ENCODE data around the gene RNF111. TPM values are rescaled to one million over a fixed set of nuclear protein-coding genes. Genes with fewer than 3 reads are reported as not detected.

The RNF111 gene
- total RNA-seq, 1 experiment from 2014 or later: 61.0 TPM

DNA sequence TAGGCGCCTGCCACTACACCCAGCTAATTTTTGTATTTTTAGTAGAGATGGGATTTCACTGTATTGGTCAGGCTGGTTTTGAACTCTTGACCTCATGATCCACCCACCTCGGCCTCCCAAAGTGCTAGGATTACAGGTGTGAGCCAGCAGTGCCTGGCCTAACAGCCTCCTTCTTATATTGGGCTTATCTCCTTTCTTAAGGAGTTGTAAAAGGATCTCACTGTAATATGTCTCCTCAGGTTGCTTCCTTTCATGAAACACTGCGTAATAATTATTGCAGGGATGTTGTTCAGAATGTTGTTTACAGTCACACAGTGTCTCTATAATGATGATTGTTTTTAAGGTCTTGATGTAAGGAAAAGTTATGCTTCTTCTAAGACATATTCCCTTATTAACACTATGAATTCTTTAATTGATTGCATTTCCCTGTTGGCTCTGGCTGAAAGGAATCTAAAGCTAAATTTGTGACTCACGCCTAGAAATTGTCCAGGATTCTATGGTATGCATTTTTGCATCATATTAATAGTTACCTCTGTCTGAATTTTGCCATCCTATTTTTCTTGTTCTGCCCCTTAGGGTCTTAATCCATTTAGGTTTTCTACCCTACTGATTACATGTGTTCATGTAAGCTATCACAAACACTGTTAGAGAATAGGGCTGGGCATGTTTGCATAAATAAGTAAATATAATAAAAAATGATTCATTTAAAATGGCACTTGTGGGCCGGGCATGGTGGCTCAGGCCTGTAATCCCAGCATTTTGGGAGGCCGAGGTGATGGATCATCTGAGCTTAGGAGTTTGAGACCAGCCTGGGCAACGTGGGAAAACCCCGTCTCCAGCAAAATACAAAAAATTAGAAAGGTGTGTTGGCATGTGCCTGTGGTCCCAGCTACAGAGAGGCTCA, 24.5 kb upstream of the RNF111 start:
- H3K9me2 ChIP-seq (replicated peaks; ENCODE audit: insufficient read depth, low read length): no peaks in the 10 kb centered on the region
- DNase-seq: no peak
- H3K9ac ChIP-seq (ENCODE audit: low read length): no peak overlapping the region
- H3K4me2 ChIP-seq (ENCODE audit: low read depth, low read length, poor library complexity, severe bottlenecking): no peak overlapping the region
- H3K27me3 ChIP-seq (ENCODE audit: low read length): no peaks in the 10 kb centered on the region
- H3K36me3 ChIP-seq (ENCODE audit: insufficient read depth, low read length): no peaks in the 10 kb centered on the region
- H3K27ac ChIP-seq (ENCODE audit: low read length): no peak overlapping the region
- no peaks in the 10 kb centered on the region for H3K4me1 ChIP-seq (ENCODE audit: low read length)
- H4K20me1 ChIP-seq (ENCODE audit: insufficient read depth, low read depth, low read length): no peaks in the 10 kb centered on the region
- no peak overlapping the region for H3K4me3 ChIP-seq (ENCODE audit: low read length)
- no peaks in the 10 kb centered on the region for H3K9me3 ChIP-seq (ENCODE audit: low read length)
- no peak overlapping the region for H2AFZ ChIP-seq (ENCODE audit: low read length)
- no peaks in the 10 kb centered on the region for H3K79me2 ChIP-seq (ENCODE audit: low read length)

DNA sequence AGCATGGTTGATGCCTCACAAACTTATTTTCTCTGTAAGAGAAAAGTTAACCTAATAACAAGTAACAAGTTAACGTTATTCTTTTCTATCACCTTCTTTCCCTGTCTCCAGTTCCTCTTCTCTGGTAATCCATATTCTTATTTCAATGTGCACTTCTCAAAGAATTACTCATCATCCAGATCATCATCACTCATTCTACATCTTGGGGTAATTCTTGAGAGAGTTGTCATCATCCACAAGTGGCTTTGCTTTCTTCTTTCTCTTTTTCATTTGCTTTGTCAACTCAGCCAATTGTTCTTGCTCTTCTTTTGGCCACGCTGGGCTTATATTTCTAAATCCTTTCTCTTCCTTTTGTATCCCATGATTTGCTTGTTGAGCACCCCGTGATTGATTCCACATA, 20.8 kb upstream of the RNF111 start:
- H4K20me1 ChIP-seq (ENCODE audit: insufficient read depth, low read depth, low read length): no peaks in the 10 kb centered on the region
- no peak overlapping the region for H3K4me3 ChIP-seq (ENCODE audit: low read length)
- H3K79me2 ChIP-seq (ENCODE audit: low read length): no peaks in the 10 kb centered on the region
- H3K9me2 ChIP-seq (replicated peaks; ENCODE audit: insufficient read depth, low read length): no peaks in the 10 kb centered on the region
- no peak overlapping the region for H3K4me2 ChIP-seq (ENCODE audit: low read depth, low read length, poor library complexity, severe bottlenecking)
- no peak overlapping the region for H3K9ac ChIP-seq (ENCODE audit: low read length)
- no peak overlapping the region for H3K27ac ChIP-seq (ENCODE audit: low read length)
- H3K9me3 ChIP-seq (ENCODE audit: low read length): no peaks in the 10 kb centered on the region
- no peaks in the 10 kb centered on the region for H3K36me3 ChIP-seq (ENCODE audit: insufficient read depth, low read length)
- no peak overlapping the region for H2AFZ ChIP-seq (ENCODE audit: low read length)
- DNase-seq: no peak
- H3K27me3 ChIP-seq (ENCODE audit: low read length): no peaks in the 10 kb centered on the region
- no peaks in the 10 kb centered on the region for H3K4me1 ChIP-seq (ENCODE audit: low read length)

DNA sequence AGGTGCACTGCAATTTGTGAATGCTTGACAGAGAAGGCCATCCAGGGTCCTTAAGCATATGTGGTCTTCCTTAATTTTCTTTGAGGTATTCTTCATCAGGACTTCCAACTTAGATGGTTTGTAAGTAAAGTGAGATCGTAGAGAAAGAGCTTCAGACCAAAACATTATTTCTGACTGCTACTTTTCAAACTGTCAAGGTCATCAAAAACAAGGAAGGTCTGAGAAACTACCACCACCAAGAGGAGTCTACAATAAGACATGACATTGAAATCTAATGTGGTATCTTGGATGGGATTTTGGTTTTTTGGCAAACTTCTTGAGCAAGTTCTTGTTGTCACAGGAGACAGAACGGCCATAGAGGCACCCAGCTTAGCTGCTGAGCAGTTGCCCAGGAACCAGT, 20.0 kb upstream of the RNF111 start:
- Histone ChIP-seq H3K36me3 (ENCODE audit: insufficient read depth, low read length) (no peaks in the 10 kb centered on the region), H3K9me2 (replicated peaks; ENCODE audit: insufficient read depth, low read length) (no peaks in the 10 kb centered on the region), H3K27me3 (ENCODE audit: low read length) (no peaks in the 10 kb centered on the region), H3K9me3 (ENCODE audit: low read length) (no peaks in the 10 kb centered on the region), H3K4me2 (ENCODE audit: low read depth, low read length, poor library complexity, severe bottlenecking) (no peak overlapping the region), H3K27ac (ENCODE audit: low read length) (no peak overlapping the region), H3K9ac (ENCODE audit: low read length) (no peak overlapping the region), H3K4me1 (ENCODE audit: low read length) (no peaks in the 10 kb centered on the region), H3K79me2 (ENCODE audit: low read length) (no peaks in the 10 kb centered on the region), H3K4me3 (ENCODE audit: low read length) (no peak overlapping the region), H4K20me1 (ENCODE audit: insufficient read depth, low read depth, low read length) (no peaks in the 10 kb centered on the region), H2AFZ (ENCODE audit: low read length) (no peak overlapping the region)
- no peak for DNase-seq

DNA sequence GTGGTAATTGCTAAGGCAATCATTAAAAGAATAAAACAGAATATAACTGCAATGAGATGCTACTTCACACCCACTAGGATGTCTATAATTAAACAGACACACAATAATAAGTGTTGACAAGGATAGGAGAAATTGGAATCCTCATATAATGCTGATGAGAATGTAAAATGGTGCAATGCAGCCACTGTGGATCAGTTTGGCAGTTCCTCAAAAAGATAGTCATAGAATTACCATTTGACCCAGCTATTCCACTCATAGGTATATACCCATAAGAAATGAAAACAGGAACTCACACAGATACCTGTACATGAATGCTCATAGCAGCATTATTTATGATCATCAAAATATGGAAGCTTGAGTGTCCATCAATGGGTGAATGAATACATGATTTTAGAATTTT, 9.6 kb upstream of the RNF111 start:
- Histone ChIP-seq H3K36me3 (ENCODE audit: insufficient read depth, low read length) (no peaks in the 10 kb centered on the region), H4K20me1 (ENCODE audit: insufficient read depth, low read depth, low read length) (no peaks in the 10 kb centered on the region), H3K9me2 (replicated peaks; ENCODE audit: insufficient read depth, low read length) (no peaks in the 10 kb centered on the region), H3K4me1 (ENCODE audit: low read length) (peaks cover 61% of the 10 kb centered on the region), H3K27ac (ENCODE audit: low read length) (no peak overlapping the region), H3K9me3 (ENCODE audit: low read length) (no peaks in the 10 kb centered on the region), H3K27me3 (ENCODE audit: low read length) (no peaks in the 10 kb centered on the region), H3K79me2 (ENCODE audit: low read length) (no peaks in the 10 kb centered on the region), H3K9ac (ENCODE audit: low read length) (no peak overlapping the region), H3K4me2 (ENCODE audit: low read depth, low read length, poor library complexity, severe bottlenecking) (no peak overlapping the region), H2AFZ (ENCODE audit: low read length) (no peak overlapping the region), H3K4me3 (ENCODE audit: low read length) (no peak overlapping the region)
- no peak for DNase-seq

DNA sequence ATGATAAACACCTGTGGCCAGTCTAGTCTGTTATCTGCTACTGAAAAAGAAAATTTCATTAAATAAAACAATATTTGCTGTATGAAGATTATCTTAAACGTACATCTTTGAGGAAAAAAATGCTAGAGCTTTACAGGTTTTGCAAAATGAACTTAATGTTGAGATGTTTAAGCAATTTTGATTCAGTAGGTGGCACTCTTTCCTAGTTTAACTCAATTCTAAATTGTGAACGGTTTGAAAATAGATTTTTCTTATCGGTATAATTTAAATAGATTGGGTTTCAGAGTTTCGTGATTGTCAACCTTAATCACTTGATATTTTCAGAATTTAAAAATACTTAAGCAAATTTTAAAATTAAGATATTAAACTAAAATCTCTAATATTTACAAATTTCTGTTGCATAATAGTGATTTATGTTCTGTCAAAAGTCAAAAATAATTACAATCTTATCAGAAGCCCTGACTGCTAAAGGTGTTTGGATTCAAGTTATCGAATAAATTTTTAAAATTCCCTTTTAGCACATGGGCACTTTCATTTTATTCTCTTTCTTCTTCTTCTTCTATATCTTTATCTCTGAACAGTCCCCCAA, 7.0 kb upstream of the RNF111 start:
- DNase-seq: peak; percentile 83
- Histone ChIP-seq H3K9ac (ENCODE audit: low read length) (peak overlapping the region; percentile 37; the same call in 1 of the 2 replicates), H3K79me2 (ENCODE audit: low read length) (no peaks in the 10 kb centered on the region), H3K9me2 (replicated peaks; ENCODE audit: insufficient read depth, low read length) (no peaks in the 10 kb centered on the region), H3K27me3 (ENCODE audit: low read length) (no peaks in the 10 kb centered on the region), H3K4me1 (ENCODE audit: low read length) (peaks cover 44% of the 10 kb centered on the region), H3K36me3 (ENCODE audit: insufficient read depth, low read length) (no peaks in the 10 kb centered on the region), H3K4me2 (ENCODE audit: low read depth, low read length, poor library complexity, severe bottlenecking) (peak overlapping the region; percentile 68), H3K9me3 (ENCODE audit: low read length) (no peaks in the 10 kb centered on the region), H4K20me1 (ENCODE audit: insufficient read depth, low read depth, low read length) (no peaks in the 10 kb centered on the region), H2AFZ (ENCODE audit: low read length) (peak overlapping the region; percentile 8; the same call in 1 of the 2 replicates), H3K4me3 (ENCODE audit: low read length) (peak overlapping the region; percentile 49), H3K27ac (ENCODE audit: low read length) (peak overlapping the region; percentile 75)

DNA sequence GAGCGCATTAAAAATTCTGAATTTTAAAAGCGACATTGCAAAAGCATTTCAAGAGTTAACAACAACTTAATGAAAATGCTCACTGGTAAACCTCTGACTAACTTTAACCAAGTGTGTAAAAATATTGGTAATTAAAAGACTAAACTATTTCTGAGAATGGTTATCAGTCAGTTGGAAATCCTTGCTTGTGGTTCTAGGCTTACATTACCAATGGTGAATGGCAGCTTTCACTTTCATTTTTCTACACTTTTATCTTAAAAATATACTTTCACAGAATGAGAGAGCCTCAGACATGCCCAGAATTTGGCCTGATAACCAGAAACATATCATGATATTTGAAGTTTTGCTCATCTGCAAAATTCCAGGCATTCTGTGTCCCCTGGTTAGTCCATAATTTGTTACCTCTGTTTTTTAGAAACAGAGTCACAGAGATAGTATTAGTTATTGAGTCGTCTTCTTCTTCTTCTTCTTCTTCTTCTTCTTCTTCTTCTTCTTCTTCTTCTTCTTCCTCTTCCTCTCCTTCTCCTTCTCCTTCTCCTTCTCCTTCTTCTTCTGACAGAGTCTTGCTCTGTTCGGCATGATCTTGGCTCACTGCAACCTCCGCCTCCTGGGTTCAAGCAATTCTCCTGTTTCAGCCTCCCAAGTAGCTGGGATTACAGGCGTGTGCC, 5.5 kb upstream of the RNF111 start:
- no peak overlapping the region for H3K9ac ChIP-seq (ENCODE audit: low read length)
- no peak overlapping the region for H3K27ac ChIP-seq (ENCODE audit: low read length)
- H4K20me1 ChIP-seq (ENCODE audit: insufficient read depth, low read depth, low read length): no peaks in the 10 kb centered on the region

DNA sequence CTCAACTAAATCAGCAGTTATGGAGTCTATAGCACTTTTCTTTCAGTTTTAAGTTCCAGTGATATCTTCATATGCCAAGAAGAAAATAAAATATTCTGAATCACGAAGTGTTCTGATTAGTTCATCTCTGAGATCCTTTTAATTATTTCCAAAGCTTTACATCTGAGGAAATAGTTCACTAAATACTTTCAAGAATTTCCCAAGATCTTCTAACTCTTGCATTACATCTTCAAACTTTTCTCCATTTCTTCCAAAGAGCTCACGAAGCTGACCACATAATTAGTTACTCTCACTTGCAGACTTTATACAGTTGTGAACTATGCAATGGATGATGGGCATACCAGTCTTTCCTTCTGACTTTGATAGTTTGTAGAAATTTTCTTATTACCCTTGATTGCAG, 4.2 kb upstream of the RNF111 start:
- no peaks in the 10 kb centered on the region for H3K9me3 ChIP-seq (ENCODE audit: low read length)
- peaks cover 2% of the 10 kb centered on the region; the same call in 1 of the 2 replicates for H4K20me1 ChIP-seq (ENCODE audit: insufficient read depth, low read depth, low read length)
- no peak overlapping the region for H2AFZ ChIP-seq (ENCODE audit: low read length)
- H3K79me2 ChIP-seq (ENCODE audit: low read length): peaks cover 7% of the 10 kb centered on the region
- no peak overlapping the region for H3K9ac ChIP-seq (ENCODE audit: low read length)
- no peaks in the 10 kb centered on the region for H3K9me2 ChIP-seq (replicated peaks; ENCODE audit: insufficient read depth, low read length)
- no peaks in the 10 kb centered on the region for H3K27me3 ChIP-seq (ENCODE audit: low read length)
- H3K36me3 ChIP-seq (ENCODE audit: insufficient read depth, low read length): no peaks in the 10 kb centered on the region
- DNase-seq: no peak
- no peak overlapping the region for H3K27ac ChIP-seq (ENCODE audit: low read length)
- peaks cover 40% of the 10 kb centered on the region for H3K4me1 ChIP-seq (ENCODE audit: low read length)
- no peak overlapping the region for H3K4me2 ChIP-seq (ENCODE audit: low read depth, low read length, poor library complexity, severe bottlenecking)
- no peak overlapping the region for H3K4me3 ChIP-seq (ENCODE audit: low read length)

More for the DNA sequence above, 5.5 kb upstream of the RNF111 start:
- Histone ChIP-seq H3K79me2 (ENCODE audit: low read length) (no peaks in the 10 kb centered on the region), H3K4me1 (ENCODE audit: low read length) (peaks cover 37% of the 10 kb centered on the region), H3K9me3 (ENCODE audit: low read length) (no peaks in the 10 kb centered on the region), H3K4me3 (ENCODE audit: low read length) (no peak overlapping the region), H3K4me2 (ENCODE audit: low read depth, low read length, poor library complexity, severe bottlenecking) (peak overlapping the region; percentile 68), H3K27me3 (ENCODE audit: low read length) (no peaks in the 10 kb centered on the region), H3K9me2 (replicated peaks; ENCODE audit: insufficient read depth, low read length) (no peaks in the 10 kb centered on the region), H2AFZ (ENCODE audit: low read length) (no peak overlapping the region), H3K36me3 (ENCODE audit: insufficient read depth, low read length) (no peaks in the 10 kb centered on the region)
- DNase-seq: no peak

DNA sequence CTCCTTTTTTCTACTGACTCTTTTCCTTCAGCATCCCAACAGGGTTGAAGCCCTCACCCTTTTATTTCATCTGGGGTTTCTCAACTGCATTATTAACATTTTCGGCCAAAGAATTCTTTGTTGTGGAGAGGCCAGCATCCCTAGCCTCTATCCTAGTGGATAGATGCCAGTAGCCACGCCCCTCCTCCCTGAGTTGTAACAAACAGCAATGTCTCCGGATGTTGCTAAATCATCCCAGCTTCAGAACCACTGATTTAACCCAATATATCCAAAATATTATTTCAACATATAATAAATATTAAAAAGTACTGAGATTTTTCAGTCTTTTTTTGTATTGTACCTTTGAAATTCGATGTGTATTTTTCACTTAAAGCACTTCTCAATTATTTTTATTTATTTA, 2.0 kb upstream of the RNF111 start:
- Histone ChIP-seq H3K27me3 (ENCODE audit: low read length) (no peaks in the 10 kb centered on the region), H3K27ac (ENCODE audit: low read length) (no peak overlapping the region), H3K9ac (ENCODE audit: low read length) (no peak overlapping the region), H3K4me3 (ENCODE audit: low read length) (no peak overlapping the region), H3K79me2 (ENCODE audit: low read length) (peaks cover 29% of the 10 kb centered on the region), H3K9me2 (replicated peaks; ENCODE audit: insufficient read depth, low read length) (no peaks in the 10 kb centered on the region), H3K9me3 (ENCODE audit: low read length) (no peaks in the 10 kb centered on the region), H2AFZ (ENCODE audit: low read length) (no peak overlapping the region), H3K4me1 (ENCODE audit: low read length) (peaks cover 36% of the 10 kb centered on the region), H3K4me2 (ENCODE audit: low read depth, low read length, poor library complexity, severe bottlenecking) (no peak overlapping the region), H3K36me3 (ENCODE audit: insufficient read depth, low read length) (no peaks in the 10 kb centered on the region; the same call in 1 of the 2 replicates), H4K20me1 (ENCODE audit: insufficient read depth, low read depth, low read length) (peaks cover 22% of the 10 kb centered on the region; the same call in 1 of the 2 replicates)
- DNase-seq: no peak
